GM19240 (cell line): ENCODE measurements around the gene HS2ST1.
"Not testable (repeated sequence)": the region's sequence is repeated elsewhere in the genome, so short reads cannot be mapped to it uniquely, and the experiment has no call there.

Experiments used
- DNase-seq: peaks from one replicate; pipeline ENCODE4 v3.0.0; 2011; ENCODE audit warnings: low spot score; ENCODE audit not compliant: insufficient read length

Gene HS2ST1

GRCh38 chr1:86914601-86914997 lies at the start of gene HS2ST1:
Gene HS2ST1 (plus strand): TSS chr1:86914635.
- no peak for DNase-seq

GRCh38 chr1:86865973-86866637 lies 48.3 kb upstream of the HS2ST1 start:
- no peak for DNase-seq

- no peak for DNase-seq
These were observed 47.8 kb upstream of the HS2ST1 start for GRCh38 chr1:86866665-86867064.

GRCh38 chr1:86867278-86867677 lies 47.2 kb upstream of the HS2ST1 start:
- DNase-seq: not testable (repeated sequence)

GRCh38 chr1:86868477-86868876 lies 46.0 kb upstream of the HS2ST1 start:
- DNase-seq: no peak

- no peak for DNase-seq
These were observed 43.4 kb upstream of the HS2ST1 start for GRCh38 chr1:86871001-86871400.

GRCh38 chr1:86872086-86872485 lies 42.3 kb upstream of the HS2ST1 start:
- no peak for DNase-seq

- DNase-seq: no peak
These were observed 38.7 kb upstream of the HS2ST1 start for GRCh38 chr1:86875722-86876121.

- no peak for DNase-seq
These were observed 26.8 kb upstream of the HS2ST1 start for GRCh38 chr1:86887479-86888162.

- no peak for DNase-seq
These were observed 26.1 kb upstream of the HS2ST1 start for GRCh38 chr1:86888327-86888726.

GRCh38 chr1:86899401-86899800 lies 15.0 kb upstream of the HS2ST1 start:
- not testable (repeated sequence) for DNase-seq

GRCh38 chr1:86905875-86906274 lies 8.6 kb upstream of the HS2ST1 start:
- DNase-seq: no peak

GRCh38 chr1:86906419-86906818 lies 8.0 kb upstream of the HS2ST1 start:
- DNase-seq: no peak

GRCh38 chr1:86912281-86912900 lies 2.0 kb upstream of the HS2ST1 start:
- no peak for DNase-seq

- DNase-seq: no peak
These were observed 988 bp upstream of the HS2ST1 start for GRCh38 chr1:86913399-86913895.

- peak; percentile 56 for DNase-seq
These were observed 387 bp upstream of the HS2ST1 start, which contains the start of gene SELENOF for GRCh38 chr1:86913896-86914600. Gene SELENOF (minus strand): TSS chr1:86914126. CDS start chr1:86914111, 15 bp downstream.

- no peak for DNase-seq
These were observed 732 bp downstream of the HS2ST1 start for GRCh38 chr1:86914998-86915736.

GRCh38 chr1:86915737-86916235 lies 1.4 kb downstream of the HS2ST1 start:
- DNase-seq: no peak

- no peak for DNase-seq
These were observed 2.3 kb downstream of the HS2ST1 start for GRCh38 chr1:86916752-86917151.

GRCh38 chr1:86922445-86922844 lies 8.0 kb downstream of the HS2ST1 start:
- no peak for DNase-seq
